HG02981 (cell line): ENCODE measurements around the gene SLC22A15.

Source experiments
- ATAC-seq: cut with Tn5 transposase; IDR thresholded peaks from one replicate; pipeline ENCODE4 v1.9.1; 2021; ENCODE audit warnings: mild to moderate bottlenecking, moderate library complexity; ENCODE audit not compliant: unreplicated experiment

Gene SLC22A15

GRCh38 chr1:116099379-116099778 is 123.1 kb downstream of the SLC22A15 start:
- ATAC-seq: no peak

GRCh38 chr1:116099919-116100318 is 123.6 kb downstream of the SLC22A15 start:
- no peak for ATAC-seq

- no peak for ATAC-seq
These were observed 128.4 kb downstream of the SLC22A15 start for GRCh38 chr1:116104667-116105066.

- ATAC-seq: no peak
These were observed 129.7 kb downstream of the SLC22A15 start for GRCh38 chr1:116105996-116106395.

- ATAC-seq: no peak
These were observed 130.3 kb downstream of the SLC22A15 start for GRCh38 chr1:116106646-116107045.

- no peak for ATAC-seq
These were observed 131.1 kb downstream of the SLC22A15 start for GRCh38 chr1:116107371-116107770.

GRCh38 chr1:116110567-116111523 is 134.5 kb downstream of the SLC22A15 start, which contains the start of gene MAB21L3:
TSS of gene MAB21L3 (plus strand) at chr1:116111399. CDS start at chr1:116112616, 1,217 bp downstream.
- ATAC-seq: no peak

- ATAC-seq: no peak
These were observed 135.3 kb downstream of the SLC22A15 start for GRCh38 chr1:116111524-116112021.

- no peak for ATAC-seq
These were observed 136.3 kb downstream of the SLC22A15 start for GRCh38 chr1:116112388-116113140.

- no peak for ATAC-seq
These were observed 137.3 kb downstream of the SLC22A15 start for GRCh38 chr1:116113615-116114014.

- no peak for ATAC-seq
These were observed 139.4 kb downstream of the SLC22A15 start for GRCh38 chr1:116115476-116116439.

GRCh38 chr1:116118471-116118870 is 142.2 kb downstream of the SLC22A15 start:
- ATAC-seq: no peak
